ENCODE results near the gene ZNF202.
"Not testable (repeated sequence)": the region's sequence is repeated elsewhere in the genome, so short reads cannot be mapped to it uniquely, and the experiment has no call there.

The ZNF202 gene

DNA sequence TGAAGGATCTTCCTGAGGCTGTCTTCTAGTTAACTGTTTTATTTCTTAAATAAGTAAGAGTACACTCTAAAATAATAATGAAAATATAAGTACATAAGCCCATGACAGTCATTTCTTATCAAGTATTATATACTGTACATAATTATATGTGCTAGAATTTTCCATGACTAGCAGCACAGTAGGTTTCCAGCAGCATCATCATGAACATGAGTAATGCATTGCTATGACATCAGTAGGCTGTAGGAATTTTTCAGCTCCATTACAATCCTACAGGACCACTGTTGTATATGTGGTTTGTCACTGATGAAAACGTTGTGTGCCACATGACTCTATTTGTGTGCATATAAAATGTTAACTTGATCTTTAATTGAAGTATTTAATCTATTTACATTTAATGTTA, 22.0 kb downstream of the ZNF202 start:
- DNase-seq (ENCODE audit: low read depth), result peak; percentile 15
- TF ChIP-seq, protein P1, sequence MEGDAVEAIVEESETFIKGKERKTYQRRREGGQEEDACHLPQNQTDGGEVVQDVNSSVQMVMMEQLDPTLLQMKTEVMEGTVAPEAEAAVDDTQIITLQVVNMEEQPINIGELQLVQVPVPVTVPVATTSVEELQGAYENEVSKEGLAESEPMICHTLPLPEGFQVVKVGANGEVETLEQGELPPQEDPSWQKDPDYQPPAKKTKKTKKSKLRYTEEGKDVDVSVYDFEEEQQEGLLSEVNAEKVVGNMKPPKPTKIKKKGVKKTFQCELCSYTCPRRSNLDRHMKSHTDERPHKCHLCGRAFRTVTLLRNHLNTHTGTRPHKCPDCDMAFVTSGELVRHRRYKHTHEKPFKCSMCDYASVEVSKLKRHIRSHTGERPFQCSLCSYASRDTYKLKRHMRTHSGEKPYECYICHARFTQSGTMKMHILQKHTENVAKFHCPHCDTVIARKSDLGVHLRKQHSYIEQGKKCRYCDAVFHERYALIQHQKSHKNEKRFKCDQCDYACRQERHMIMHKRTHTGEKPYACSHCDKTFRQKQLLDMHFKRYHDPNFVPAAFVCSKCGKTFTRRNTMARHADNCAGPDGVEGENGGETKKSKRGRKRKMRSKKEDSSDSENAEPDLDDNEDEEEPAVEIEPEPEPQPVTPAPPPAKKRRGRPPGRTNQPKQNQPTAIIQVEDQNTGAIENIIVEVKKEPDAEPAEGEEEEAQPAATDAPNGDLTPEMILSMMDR (conservative IDR thresholded peaks at IDR 0.05; ENCODE audit: low read length), result no peak
- H3K4me3 ChIP-seq (ENCODE audit: low read length), result no peak overlapping the region

DNA sequence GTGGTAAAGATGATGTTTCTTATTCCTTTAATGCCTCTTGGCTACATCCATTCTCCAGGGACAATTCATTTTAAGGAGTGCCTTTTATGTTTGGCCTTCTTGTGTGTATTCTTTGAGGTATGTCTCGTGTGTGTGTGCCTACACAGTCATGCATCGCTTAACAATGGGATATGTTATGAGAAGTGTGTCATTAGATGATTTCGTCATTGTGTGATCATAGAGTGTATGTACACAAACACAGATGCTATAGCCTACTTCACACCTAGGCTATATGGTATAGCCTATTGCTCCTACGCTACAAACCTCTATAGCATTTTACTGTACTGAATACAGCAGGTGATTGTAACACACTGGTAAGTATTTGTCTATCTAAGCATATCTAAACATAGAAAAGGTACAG, 23.0 kb downstream of the ZNF202 start:
- H3K4me3 ChIP-seq (ENCODE audit: low read length), result no peak overlapping the region
- TF ChIP-seq, protein P1 (conservative IDR thresholded peaks at IDR 0.05; ENCODE audit: low read length), result no peak
- no peak for DNase-seq (ENCODE audit: low read depth)

DNA sequence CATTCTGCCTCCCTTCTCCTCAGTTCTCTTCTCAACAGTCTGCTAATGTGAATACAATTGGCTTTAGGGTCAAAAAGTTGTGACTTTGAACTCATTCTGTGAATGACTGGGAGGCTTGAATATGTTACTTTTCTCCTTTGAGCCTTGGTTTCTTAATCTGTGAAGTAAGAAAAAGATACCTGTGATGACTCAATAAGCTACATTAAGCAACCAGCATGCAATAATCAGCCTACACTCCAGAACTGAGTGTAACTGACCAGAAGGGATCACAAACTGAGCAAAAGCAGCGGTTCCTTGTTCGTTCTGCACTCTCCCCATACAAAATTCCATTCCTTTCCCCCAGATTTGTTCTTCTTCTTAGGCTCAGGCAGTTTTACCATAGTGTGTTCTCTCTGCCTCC, 23.4 kb downstream of the ZNF202 start:
- no peak overlapping the region for H3K4me3 ChIP-seq (ENCODE audit: low read length)
- no peak for DNase-seq (ENCODE audit: low read depth)
- TF ChIP-seq, protein P1 (conservative IDR thresholded peaks at IDR 0.05; ENCODE audit: low read length), result no peak

DNA sequence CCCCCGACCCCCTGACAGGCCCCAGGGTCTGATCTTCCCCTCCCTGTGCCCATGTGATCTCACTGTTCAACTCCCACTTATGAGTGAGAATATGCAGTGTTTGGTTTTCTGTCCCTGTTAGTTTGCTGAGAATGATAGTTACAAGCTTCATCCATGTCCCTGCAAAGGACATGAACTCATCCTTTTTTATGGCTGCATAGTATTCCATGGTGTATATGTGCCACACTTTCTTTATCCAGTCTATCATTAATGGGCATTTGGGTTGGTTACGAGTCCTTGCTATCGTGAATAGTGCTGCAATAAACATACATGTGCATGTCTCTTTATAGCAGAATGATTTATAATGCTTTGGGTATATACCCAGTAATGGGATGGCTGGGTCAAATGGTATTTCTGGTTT, 28.8 kb downstream of the ZNF202 start:
- not testable (repeated sequence) for DNase-seq (ENCODE audit: low read depth); H3K4me3 ChIP-seq (ENCODE audit: low read length)

DNA sequence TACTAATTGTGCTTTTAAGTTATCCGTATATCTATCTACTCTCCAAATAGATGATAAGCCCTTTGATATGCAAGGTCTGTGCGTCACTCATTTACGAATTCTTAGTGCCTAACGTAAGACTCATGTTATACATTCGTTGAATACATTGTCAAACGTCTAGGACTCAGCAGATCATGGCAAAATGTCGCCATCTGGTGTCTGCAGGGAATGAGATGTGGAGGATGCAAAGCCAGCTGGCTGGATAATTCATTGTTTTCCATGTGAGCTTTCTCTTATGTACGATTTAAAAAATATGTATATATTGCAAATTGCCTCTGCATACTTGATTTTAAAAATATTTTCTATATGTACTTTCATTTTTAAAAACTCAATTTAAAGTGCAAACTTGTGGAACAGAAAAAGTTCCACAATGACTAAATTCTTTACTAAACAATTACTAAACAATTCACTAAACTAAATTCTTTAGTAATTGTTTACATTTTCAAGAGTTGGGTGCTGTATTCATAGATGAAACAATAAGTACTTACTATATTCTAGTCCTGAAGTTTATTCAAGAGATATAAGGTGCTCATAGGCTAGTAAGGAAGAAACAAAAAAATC, 33.8 kb downstream of the ZNF202 start:
- peak; percentile 57 for DNase-seq (ENCODE audit: low read depth)
- TF ChIP-seq, protein P1 (conservative IDR thresholded peaks at IDR 0.05; ENCODE audit: low read length), result peak; percentile 92
- no peak overlapping the region for H3K4me3 ChIP-seq (ENCODE audit: low read length)

DNA sequence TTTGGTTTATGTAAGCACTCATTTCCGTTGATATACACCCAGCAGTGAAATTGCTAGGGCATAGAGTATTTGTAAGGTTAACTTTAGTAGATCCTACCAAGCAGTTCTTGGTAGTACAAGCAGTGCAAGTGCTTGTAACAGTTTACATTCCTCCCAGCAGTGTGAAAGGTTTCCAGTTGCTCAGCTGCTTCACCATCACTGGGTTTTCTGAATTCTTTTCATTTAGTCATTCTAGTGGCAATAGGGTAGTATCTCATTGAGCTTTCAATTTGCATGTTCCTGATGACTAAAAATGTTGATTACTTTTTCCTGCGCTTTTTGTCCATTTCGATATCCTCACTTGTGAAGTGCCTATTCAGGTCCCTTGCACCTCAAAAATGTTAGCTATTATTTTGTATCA, 34.3 kb downstream of the ZNF202 start:
- TF ChIP-seq, protein P1 (conservative IDR thresholded peaks at IDR 0.05; ENCODE audit: low read length), result no peak
- no peak for DNase-seq (ENCODE audit: low read depth)
- H3K4me3 ChIP-seq (ENCODE audit: low read length), result no peak overlapping the region

DNA sequence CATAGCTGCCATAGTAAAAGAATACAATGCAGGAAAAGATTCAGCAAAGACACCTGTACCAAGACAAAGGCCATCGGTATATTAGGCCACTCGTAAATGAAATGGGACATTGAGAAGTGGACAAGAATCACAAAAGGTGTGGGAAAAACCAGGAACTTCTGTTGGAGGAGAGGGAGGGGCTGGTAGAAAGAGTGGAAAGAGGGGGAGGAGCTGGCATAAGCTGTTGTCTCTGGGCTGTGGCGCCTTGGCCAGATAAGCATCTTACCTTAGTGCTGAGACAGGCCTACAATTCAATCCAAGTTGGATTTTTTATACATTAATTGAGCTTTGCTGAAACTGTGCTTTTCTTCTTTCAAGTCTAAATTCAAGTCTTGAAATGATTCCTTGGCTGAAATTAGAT, 37.1 kb downstream of the ZNF202 start:
- no peak for DNase-seq (ENCODE audit: low read depth)
- H3K4me3 ChIP-seq (ENCODE audit: low read length), result no peak overlapping the region
- TF ChIP-seq, protein P1 (conservative IDR thresholded peaks at IDR 0.05; ENCODE audit: low read length), result no peak

DNA sequence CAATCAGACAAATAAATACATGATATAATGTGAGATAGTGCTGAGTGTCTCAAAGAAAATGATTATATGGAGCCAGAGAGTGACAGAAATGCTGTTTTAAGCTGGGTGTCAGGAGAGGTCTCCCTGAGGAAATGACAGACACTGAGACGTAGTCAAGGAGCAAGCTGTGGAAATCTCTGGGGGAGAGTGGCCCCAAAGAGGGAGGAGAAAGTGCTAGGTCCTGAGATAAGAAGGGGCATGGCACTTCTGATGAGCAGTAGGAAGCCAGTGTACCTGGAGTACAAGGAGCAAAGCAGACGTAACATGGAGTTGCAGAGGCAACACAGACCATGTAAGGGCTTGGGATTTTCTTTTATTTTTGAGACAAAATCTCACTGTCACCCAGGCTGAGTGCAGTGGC, 38.8 kb downstream of the ZNF202 start:
- no peak overlapping the region for H3K4me3 ChIP-seq (ENCODE audit: low read length)
- TF ChIP-seq, protein P1 (conservative IDR thresholded peaks at IDR 0.05; ENCODE audit: low read length), result no peak
- no peak for DNase-seq (ENCODE audit: low read depth)

Data from AG10803 (cell line).